Body of pancreas (tissue), 4 donors: Measurements from ENCODE around the gene SYNPO2.

Experiments used
- CTCF ChIP-seq, 7 experiments: fragments of 450-650 bp in 4 of 7; fragments of 200-600 bp in 3 of 7; sonication (generic) in 3 of 7; IDR thresholded peaks; one replicate each; pipeline ENCODE4 v1.5.1; 2016 to 2019; ENCODE audit warnings: antibody characterized with exemption in 7 of 7
- POLR2A ChIP-seq, 3 donors: fragments of 450-650 bp; IDR thresholded peaks; one replicate each; pipeline ENCODE4 v1.6.1; 2016; ENCODE audit warnings: antibody characterized with exemption in 3 of 3, mild to moderate bottlenecking in 2 of 3

GRCh38 chr4:118953276-118953675 is 64.6 kb downstream of the SYNPO2 start:
- TF ChIP-seq CTCF (IDR thresholded peaks at IDR 0.05) (no peak), POLR2A (IDR thresholded peaks at IDR 0.05) (no peak)
